ENCODE results near the gene KITLG.
"Not testable (repeated sequence)": the region's sequence is repeated elsewhere in the genome, so short reads cannot be mapped to it uniquely, and the experiment has no call there.

The KITLG gene

GRCh38 chr12:88580051-88580871 is at the start of gene KITLG:
TSS of gene KITLG (minus strand) at chr12:88580471. CDS start at chr12:88580278, 193 bp downstream.
- DNase-seq, result peak; percentile 79

GRCh38 chr12:88628856-88629509 is 48.7 kb upstream of the KITLG start:
- DNase-seq, result no peak

GRCh38 chr12:88628035-88628434 is 47.8 kb upstream of the KITLG start:
- DNase-seq, result not testable (repeated sequence)

GRCh38 chr12:88627501-88627900 is 47.2 kb upstream of the KITLG start:
- no peak for DNase-seq

GRCh38 chr12:88625356-88625755 is 45.1 kb upstream of the KITLG start:
- DNase-seq, result no peak

GRCh38 chr12:88624911-88625310 is 44.6 kb upstream of the KITLG start:
- no peak for DNase-seq

- no peak for DNase-seq
Observed at GRCh38 chr12:88623777-88624548, 43.7 kb upstream of the KITLG start.

GRCh38 chr12:88617352-88617751 is 37.1 kb upstream of the KITLG start:
- DNase-seq, result no peak

GRCh38 chr12:88615490-88615889 is 35.2 kb upstream of the KITLG start:
- no peak for DNase-seq

- no peak for DNase-seq
Observed at GRCh38 chr12:88604646-88605045, 24.4 kb upstream of the KITLG start.

GRCh38 chr12:88600272-88600671 is 20.0 kb upstream of the KITLG start:
- no peak for DNase-seq

- no peak for DNase-seq
Observed at GRCh38 chr12:88597365-88597764, 17.1 kb upstream of the KITLG start.

GRCh38 chr12:88595697-88596096 is 15.4 kb upstream of the KITLG start:
- no peak for DNase-seq

GRCh38 chr12:88594780-88595179 is 14.5 kb upstream of the KITLG start:
- no peak for DNase-seq

- DNase-seq, result no peak
Observed at GRCh38 chr12:88591343-88591742, 11.1 kb upstream of the KITLG start.

- DNase-seq, result no peak
Observed at GRCh38 chr12:88590851-88591250, 10.6 kb upstream of the KITLG start.

GRCh38 chr12:88585077-88585476 is 4.8 kb upstream of the KITLG start:
- no peak for DNase-seq

GRCh38 chr12:88579601-88580050 is 645 bp downstream of the KITLG start:
- DNase-seq, result peak; percentile 16

- DNase-seq, result peak; percentile 60
Observed at GRCh38 chr12:88579161-88579517, 1.1 kb downstream of the KITLG start.

- no peak for DNase-seq
Observed at GRCh38 chr12:88578276-88579160, 1.8 kb downstream of the KITLG start.

- DNase-seq, result peak; percentile 8
Observed at GRCh38 chr12:88577537-88577936, 2.7 kb downstream of the KITLG start.

- DNase-seq, result no peak
Observed at GRCh38 chr12:88576866-88577265, 3.4 kb downstream of the KITLG start.
